ENCODE results near the gene ZNF512B.
A peak's percentile ranks its signal among the peaks of the same experiment; 100 is the strongest.

Gene ZNF512B

GRCh38 chr20:64006490-64006889 is 36.8 kb upstream of the ZNF512B start:
- TF ChIP-seq EZH2phosphoT487 (IDR thresholded peaks at IDR 0.05; ENCODE audit: borderline replicate concordance, low read length) (no peak), CTCF (IDR thresholded peaks at IDR 0.05; ENCODE audit: low read depth, low read length, poor library complexity, severe bottlenecking) (no peak)
- Histone ChIP-seq H4K20me1 (ENCODE audit: control insufficient read depth, insufficient read depth, low read depth, low read length) (no peaks in the 10 kb centered on the region), H3K4me3 (ENCODE audit: low read length) (peak overlapping the region; percentile 40), H3K4me2 (ENCODE audit: low read length) (peak overlapping the region; percentile 55), H3K36me3 (ENCODE audit: control insufficient read depth, low read length) (peaks cover 74% of the 10 kb centered on the region), H3K27me3 (ENCODE audit: control insufficient read depth, low read length) (no peaks in the 10 kb centered on the region), H3K9me3 (ENCODE audit: control insufficient read depth, insufficient read depth, low read length) (peaks cover 8% of the 10 kb centered on the region), H3K4me1 (ENCODE audit: control insufficient read depth, low read length) (peaks cover 71% of the 10 kb centered on the region), H3F3A (ENCODE audit: control insufficient read depth, insufficient read depth) (peaks cover 47% of the 10 kb centered on the region), H3K9me2 (replicated peaks; ENCODE audit: control insufficient read depth, low read length) (no peaks in the 10 kb centered on the region), H3K79me2 (ENCODE audit: control insufficient read depth, low read length) (peaks cover 55% of the 10 kb centered on the region), H3K27ac (ENCODE audit: low read depth, low read length) (peak overlapping the region; percentile 98)

DNA sequence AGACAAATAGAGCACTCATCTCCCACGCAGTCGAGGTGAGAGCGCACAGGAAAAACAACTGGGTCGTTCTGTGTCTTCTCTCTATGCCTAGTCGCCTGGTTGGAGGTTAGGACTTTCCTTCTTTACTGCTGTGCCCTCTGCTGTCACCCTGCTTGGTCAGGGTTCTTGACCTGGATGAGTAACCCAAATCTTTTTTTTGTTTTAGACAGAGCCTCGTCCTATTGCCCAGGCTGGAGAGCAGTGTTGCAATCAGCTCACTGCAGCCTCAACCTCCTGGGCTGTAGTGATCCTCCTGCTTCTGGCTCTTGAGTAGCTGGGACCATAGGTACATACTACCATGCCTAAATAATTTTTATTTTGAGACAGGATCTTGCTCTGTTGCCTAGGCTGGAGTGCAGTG is 35.7 kb upstream of the ZNF512B start:
- no peaks in the 10 kb centered on the region for H3K27me3 ChIP-seq (ENCODE audit: control insufficient read depth, low read length)
- H3K4me1 ChIP-seq (ENCODE audit: control insufficient read depth, low read length): peaks cover 80% of the 10 kb centered on the region
- H3F3A ChIP-seq (ENCODE audit: control insufficient read depth, insufficient read depth): peaks cover 45% of the 10 kb centered on the region
- TF ChIP-seq CTCF (IDR thresholded peaks at IDR 0.05; ENCODE audit: low read depth, low read length, poor library complexity, severe bottlenecking): no peak
- no peak for TF ChIP-seq EZH2phosphoT487 (IDR thresholded peaks at IDR 0.05; ENCODE audit: borderline replicate concordance, low read length)
- H3K79me2 ChIP-seq (ENCODE audit: control insufficient read depth, low read length): peaks cover 55% of the 10 kb centered on the region
- H4K20me1 ChIP-seq (ENCODE audit: control insufficient read depth, insufficient read depth, low read depth, low read length): no peaks in the 10 kb centered on the region
- H3K4me2 ChIP-seq (ENCODE audit: low read length): peak overlapping the region; percentile 68
- H3K9me2 ChIP-seq (replicated peaks; ENCODE audit: control insufficient read depth, low read length): no peaks in the 10 kb centered on the region
- H3K9me3 ChIP-seq (ENCODE audit: control insufficient read depth, insufficient read depth, low read length): peaks cover 8% of the 10 kb centered on the region
- peaks cover 74% of the 10 kb centered on the region for H3K36me3 ChIP-seq (ENCODE audit: control insufficient read depth, low read length)
- peak overlapping the region; percentile 98 for H3K27ac ChIP-seq (ENCODE audit: low read depth, low read length)
- H3K4me3 ChIP-seq (ENCODE audit: low read length): peak overlapping the region; percentile 47; the same call in 1 of the 2 replicates

DNA sequence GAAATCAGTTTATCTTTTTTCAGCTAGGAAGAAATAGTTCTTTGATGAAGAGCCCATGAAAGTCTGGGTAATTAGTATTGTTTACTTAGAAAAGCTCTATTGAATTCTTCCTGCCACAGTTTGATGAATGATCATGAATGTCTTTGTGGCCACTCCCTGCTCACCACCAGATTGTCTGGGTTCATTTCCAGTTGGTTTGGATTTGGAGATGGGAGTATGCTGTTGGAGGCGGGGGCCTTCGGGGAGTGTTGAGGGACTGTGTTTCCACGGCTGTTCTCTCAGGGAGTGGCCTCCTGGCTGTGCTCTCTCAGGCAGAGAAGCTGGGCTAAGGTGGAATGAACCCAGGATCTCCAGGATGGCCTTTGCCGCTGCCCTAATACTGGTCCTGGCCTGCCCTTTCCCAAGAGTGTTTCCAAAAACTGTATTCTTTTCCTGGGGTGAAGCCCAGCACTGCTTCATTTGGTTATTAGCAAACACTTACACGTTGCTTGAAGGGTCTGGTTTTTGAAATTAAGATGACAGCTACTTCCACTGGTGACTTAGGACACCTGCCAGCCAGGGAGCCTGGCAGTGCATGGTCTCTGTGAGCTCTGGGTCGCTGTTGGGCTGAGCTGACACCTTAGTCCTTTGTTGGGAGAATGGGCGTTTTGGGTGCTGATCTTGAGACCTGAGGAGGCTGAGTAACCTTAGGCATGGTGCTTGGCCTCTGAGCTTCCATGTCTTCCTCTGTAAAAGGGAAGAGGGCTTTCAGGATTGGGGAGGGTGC is 34.4 kb upstream of the ZNF512B start:
- Histone ChIP-seq H3K36me3 (ENCODE audit: control insufficient read depth, low read length) (peaks cover 75% of the 10 kb centered on the region), H3K27me3 (ENCODE audit: control insufficient read depth, low read length) (no peaks in the 10 kb centered on the region), H3K4me1 (ENCODE audit: control insufficient read depth, low read length) (peaks cover 84% of the 10 kb centered on the region), H3K4me3 (ENCODE audit: low read length) (peak overlapping the region; percentile 47), H3K9me3 (ENCODE audit: control insufficient read depth, insufficient read depth, low read length) (peaks cover 8% of the 10 kb centered on the region), H3K4me2 (ENCODE audit: low read length) (peak overlapping the region; percentile 68), H4K20me1 (ENCODE audit: control insufficient read depth, insufficient read depth, low read depth, low read length) (no peaks in the 10 kb centered on the region), H3K27ac (ENCODE audit: low read depth, low read length) (peak overlapping the region; percentile 98), H3F3A (ENCODE audit: control insufficient read depth, insufficient read depth) (peaks cover 40% of the 10 kb centered on the region), H3K79me2 (ENCODE audit: control insufficient read depth, low read length) (peaks cover 44% of the 10 kb centered on the region), H3K9me2 (replicated peaks; ENCODE audit: control insufficient read depth, low read length) (no peaks in the 10 kb centered on the region)
- TF ChIP-seq EZH2phosphoT487 (IDR thresholded peaks at IDR 0.05; ENCODE audit: borderline replicate concordance, low read length) (no peak), CTCF (IDR thresholded peaks at IDR 0.05; ENCODE audit: low read depth, low read length, poor library complexity, severe bottlenecking) (no peak)
